ENCODE measurements around the gene BRD2. TPM values are rescaled to one million over a fixed set of nuclear protein-coding genes. Genes with fewer than 3 reads are reported as not detected.

BRD2 gene
- total RNA-seq, 4 donors from 2014 or later: 83.0 to 154 (median 96.1) TPM

GRCh38 chr6:32974541-32975308 is 6.3 kb downstream of the BRD2 start:
- no peak for TF ChIP-seq CTCF (IDR thresholded peaks at IDR 0.05; ENCODE audit: low read depth)

GRCh38 chr6:32975886-32976285 is 7.5 kb downstream of the BRD2 start:
- TF ChIP-seq CTCF (IDR thresholded peaks at IDR 0.05; ENCODE audit: low read depth): no peak

- TF ChIP-seq CTCF (IDR thresholded peaks at IDR 0.05; ENCODE audit: low read depth): no peak
Measured at GRCh38 chr6:32976334-32977069, 8.1 kb downstream of the BRD2 start.

GRCh38 chr6:32977272-32977952 is 9.0 kb downstream of the BRD2 start:
- no peak for TF ChIP-seq CTCF (IDR thresholded peaks at IDR 0.05; ENCODE audit: low read depth)

- TF ChIP-seq CTCF (IDR thresholded peaks at IDR 0.05; ENCODE audit: low read depth): no peak
Measured at GRCh38 chr6:32977953-32978324, 9.5 kb downstream of the BRD2 start.

- no peak for TF ChIP-seq CTCF (IDR thresholded peaks at IDR 0.05; ENCODE audit: low read depth)
Measured at GRCh38 chr6:32979720-32980487, 11.5 kb downstream of the BRD2 start.
